SJCRH30 (cell line): ENCODE results near the gene PLXNA1. TPM values are rescaled to one million over a fixed set of nuclear protein-coding genes. Genes with fewer than 3 reads are reported as not detected.

Experiments used
- DNase-seq, 2 experiments: peaks; one replicate each; pipeline ENCODE4 v3.0.0-alpha.2; 2015 to 2020
- H3K27ac ChIP-seq: fragments of 250-450 bp; sonication (Bioruptor Pico); 2 replicates; pipeline ENCODE4 v1.5.1; 2020; ENCODE audit warnings: mild to moderate bottlenecking, moderate library complexity
- H3K27me3 ChIP-seq: fragments of 250-450 bp; sonication (Bioruptor Pico); 2 replicates; pipeline ENCODE4 v1.5.1; 2020; ENCODE audit warnings: mild to moderate bottlenecking, moderate library complexity
- H3K36me3 ChIP-seq: fragments of 250-450 bp; sonication (Bioruptor Pico); 2 replicates; pipeline ENCODE4 v1.5.1; 2020; ENCODE audit warnings: mild to moderate bottlenecking, moderate library complexity
- H3K4me1 ChIP-seq: fragments of 250-450 bp; sonication (Bioruptor Pico); 2 replicates; pipeline ENCODE4 v1.5.1; 2020; ENCODE audit warnings: mild to moderate bottlenecking, moderate library complexity
- H3K4me3 ChIP-seq: fragments of 250-450 bp; sonication (Bioruptor Pico); 2 replicates; pipeline ENCODE4 v1.5.1; 2020; ENCODE audit warnings: mild to moderate bottlenecking, moderate library complexity
- H3K9me3 ChIP-seq: fragments of 250-450 bp; sonication (Bioruptor Pico); replicated peaks from 2 replicates; pipeline ENCODE4 v1.5.1; 2020; ENCODE audit warnings: mild to moderate bottlenecking, moderate library complexity
- total RNA-seq: library from RNA; depleted of rRNA; stranded (reverse); fragments of >200 nt; shearing (Covaris generic); gene quantifications from 2 replicates; pipeline ENCODE4 v1.2.3, GENCODE V29; 2014

The PLXNA1 gene
- total RNA-seq, 1 experiment from 2014 or later = 51.6 TPM

DNA sequence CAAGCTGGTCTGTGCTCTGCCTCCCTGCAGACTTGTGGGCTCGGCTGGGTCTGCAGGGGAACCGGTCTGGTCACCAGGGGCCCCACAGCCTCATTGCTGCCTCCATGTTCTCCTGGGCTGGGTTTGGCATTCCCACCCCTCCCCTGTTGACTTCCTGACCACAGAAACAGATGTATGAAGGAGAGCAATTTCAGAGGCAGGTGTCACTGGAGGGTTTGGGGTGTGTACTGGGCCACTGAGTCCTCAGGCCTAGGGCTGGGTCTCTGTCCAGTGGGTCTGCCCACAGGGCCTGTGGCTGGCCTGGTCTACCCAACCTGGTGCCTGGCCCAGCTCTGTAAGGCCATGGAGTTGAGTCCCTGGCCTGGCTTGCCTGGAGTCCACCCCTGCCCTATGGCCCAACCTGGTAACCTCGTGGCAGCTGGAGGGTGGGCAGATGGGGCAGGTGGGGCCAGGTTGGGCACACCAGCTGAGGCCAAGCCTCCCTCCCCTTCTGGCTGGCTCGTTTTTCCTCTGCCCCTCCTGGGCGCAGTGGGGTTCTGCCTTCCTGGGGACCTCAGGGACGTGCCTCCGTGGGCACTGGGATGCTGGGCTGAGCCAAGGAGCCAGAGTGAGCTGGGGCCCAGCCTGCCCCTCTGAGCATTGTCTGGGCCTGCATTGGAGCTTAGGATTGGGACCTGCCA is 20.8 kb downstream of the PLXNA1 start:
- Histone ChIP-seq H3K27me3 (no peaks in the 10 kb centered on the region), H3K27ac (no peak overlapping the region; the same call in 1 of the 2 replicates), H3K36me3 (peaks cover 6% of the 10 kb centered on the region; the same call in 1 of the 2 replicates), H3K9me3 (no peaks in the 10 kb centered on the region), H3K4me1 (peaks cover 50% of the 10 kb centered on the region), H3K4me3 (no peak overlapping the region)
- peak in 1 of 2 experiments; percentile 29 for DNase-seq

DNA sequence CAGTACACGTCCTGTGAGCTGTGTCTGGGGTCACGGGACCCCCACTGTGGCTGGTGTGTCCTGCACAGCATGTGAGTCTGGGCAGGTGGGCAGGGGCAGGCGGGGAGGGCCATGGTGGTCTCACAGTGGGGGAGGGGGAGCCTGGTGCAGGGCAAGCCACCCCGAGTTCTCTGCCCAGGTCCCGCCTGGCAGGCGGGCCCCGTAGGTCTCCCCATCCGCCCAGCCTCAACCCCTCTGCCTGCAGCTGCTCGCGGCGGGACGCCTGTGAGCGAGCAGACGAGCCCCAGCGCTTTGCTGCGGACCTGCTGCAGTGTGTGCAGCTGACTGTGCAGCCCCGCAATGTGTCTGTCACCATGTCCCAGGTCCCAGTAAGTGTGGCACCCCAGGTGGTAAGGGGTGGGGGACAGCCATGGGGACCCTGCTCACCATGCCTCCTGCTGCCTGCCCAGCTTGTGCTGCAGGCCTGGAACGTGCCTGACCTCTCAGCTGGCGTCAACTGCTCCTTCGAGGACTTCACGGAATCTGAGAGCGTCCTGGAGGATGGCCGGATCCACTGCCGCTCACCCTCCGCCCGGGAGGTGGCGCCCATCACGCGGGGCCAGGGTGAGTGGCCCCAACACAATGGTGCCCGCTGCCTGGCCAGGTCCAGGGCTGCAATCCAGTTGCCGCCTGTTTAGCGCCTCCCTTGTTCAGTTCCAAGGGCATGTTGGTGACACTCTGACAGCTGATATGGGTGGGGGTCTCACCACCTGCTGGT is 21.9 kb downstream of the PLXNA1 start:
- H3K9me3 ChIP-seq = no peaks in the 10 kb centered on the region
- peaks cover 6% of the 10 kb centered on the region; the same call in 1 of the 2 replicates for H3K36me3 ChIP-seq
- DNase-seq = no peak
- no peak overlapping the region for H3K4me3 ChIP-seq
- no peak overlapping the region for H3K27ac ChIP-seq
- no peaks in the 10 kb centered on the region for H3K27me3 ChIP-seq
- H3K4me1 ChIP-seq = peaks cover 39% of the 10 kb centered on the region

DNA sequence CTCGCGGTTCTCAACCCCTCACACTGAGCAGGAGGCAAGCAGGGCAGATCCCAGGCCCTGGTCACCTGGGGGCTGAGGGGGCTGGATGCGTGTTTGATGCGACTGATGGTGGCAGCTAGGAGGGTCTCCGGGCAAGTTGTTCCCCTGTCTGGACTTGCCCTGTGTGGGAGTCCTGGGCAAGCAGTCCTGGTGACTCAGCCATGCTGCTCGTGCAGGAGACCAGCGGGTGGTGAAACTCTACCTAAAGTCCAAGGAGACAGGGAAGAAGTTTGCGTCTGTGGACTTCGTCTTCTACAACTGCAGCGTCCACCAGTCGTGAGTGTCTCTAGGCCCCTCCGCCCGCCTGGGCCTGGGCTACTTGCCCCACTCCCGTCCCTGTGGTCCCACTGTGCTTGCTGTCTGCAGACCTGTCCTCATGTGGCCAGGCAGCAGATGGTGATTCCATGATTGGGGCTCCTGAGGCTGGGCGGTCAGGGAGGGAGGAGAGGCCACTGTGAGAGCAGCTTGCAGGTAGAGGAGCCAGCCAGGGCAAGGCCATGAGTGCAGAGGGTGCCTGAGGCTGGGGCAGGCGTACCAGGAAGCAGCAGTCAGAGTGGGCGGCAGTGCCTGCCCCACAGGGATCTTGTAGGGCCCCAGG is 23.1 kb downstream of the PLXNA1 start:
- Histone ChIP-seq H3K9me3 (no peaks in the 10 kb centered on the region), H3K36me3 (peaks cover 6% of the 10 kb centered on the region; the same call in 1 of the 2 replicates), H3K4me3 (no peak overlapping the region), H3K27me3 (no peaks in the 10 kb centered on the region), H3K4me1 (peaks cover 27% of the 10 kb centered on the region), H3K27ac (no peak overlapping the region)
- DNase-seq = no peak

DNA sequence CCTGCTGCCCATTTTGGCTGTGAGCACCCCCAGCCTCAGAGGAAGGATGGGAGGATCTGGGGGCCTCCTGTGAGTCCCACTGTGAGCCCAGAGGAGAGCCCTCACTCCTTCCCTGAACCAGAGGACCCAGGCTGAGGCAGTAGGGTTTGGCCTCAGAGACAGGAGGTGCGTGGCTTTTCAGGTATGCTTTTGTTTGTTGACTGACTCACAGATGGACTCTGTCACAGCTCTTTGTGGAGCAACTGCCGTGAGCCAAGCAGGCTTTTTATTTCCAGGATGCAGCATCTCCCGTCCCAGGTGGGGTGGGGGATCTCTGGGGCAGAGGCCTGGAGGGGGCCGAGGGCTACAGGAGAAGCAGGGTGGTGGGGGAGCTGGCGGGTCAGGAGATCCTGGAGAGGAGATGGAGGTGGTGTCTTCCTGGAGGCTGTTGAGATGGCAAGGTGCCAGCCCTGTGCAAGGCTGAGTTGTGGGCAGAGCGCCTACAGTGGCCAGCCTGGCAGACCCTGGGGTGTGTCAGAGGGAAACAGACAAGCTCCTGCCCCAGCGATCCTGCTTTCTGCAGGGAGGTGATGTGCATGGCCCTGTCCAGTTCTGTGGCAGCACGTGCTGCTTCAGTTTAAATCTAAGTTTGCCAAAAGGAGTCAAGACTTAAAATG is 24.0 kb downstream of the PLXNA1 start:
- no peak for DNase-seq
- H3K27me3 ChIP-seq = no peaks in the 10 kb centered on the region
- H3K4me1 ChIP-seq = peaks cover 18% of the 10 kb centered on the region
- H3K27ac ChIP-seq = no peak overlapping the region
- no peaks in the 10 kb centered on the region for H3K9me3 ChIP-seq
- H3K4me3 ChIP-seq = no peak overlapping the region
- H3K36me3 ChIP-seq = peaks cover 8% of the 10 kb centered on the region; the same call in 1 of the 2 replicates

DNA sequence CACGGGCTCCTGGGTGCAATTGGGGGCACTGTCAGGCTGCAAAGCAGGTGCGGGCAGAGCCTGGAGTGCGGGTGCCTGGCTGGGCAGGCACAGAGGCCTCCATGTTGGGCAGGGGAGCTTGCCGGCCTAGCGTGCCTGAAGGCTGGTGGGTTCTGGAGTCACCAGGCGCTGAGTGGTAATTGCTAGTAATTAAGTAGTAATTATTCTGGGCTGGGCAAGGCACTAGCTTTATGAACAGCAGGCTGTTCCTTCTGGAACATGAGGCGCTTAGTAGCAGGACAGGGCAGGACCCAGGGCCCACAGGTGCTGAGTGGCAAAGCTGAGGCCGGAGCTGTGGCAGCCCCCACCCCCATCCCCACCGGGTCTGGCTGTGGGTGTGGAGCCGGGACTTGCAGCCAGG is 25.3 kb downstream of the PLXNA1 start:
- H3K27ac ChIP-seq = no peak overlapping the region
- H3K36me3 ChIP-seq = peaks cover 14% of the 10 kb centered on the region
- DNase-seq = no peak
- H3K4me1 ChIP-seq = peaks cover 7% of the 10 kb centered on the region
- H3K4me3 ChIP-seq = no peak overlapping the region
- no peaks in the 10 kb centered on the region for H3K27me3 ChIP-seq
- H3K9me3 ChIP-seq = no peaks in the 10 kb centered on the region

GRCh38 chr3:127009531-127009930 is 26.6 kb downstream of the PLXNA1 start:
- H3K9me3 ChIP-seq = no peaks in the 10 kb centered on the region
- DNase-seq = no peak
- H3K4me3 ChIP-seq = no peak overlapping the region
- H3K36me3 ChIP-seq = peaks cover 11% of the 10 kb centered on the region
- H3K27ac ChIP-seq = no peak overlapping the region
- H3K4me1 ChIP-seq = no peaks in the 10 kb centered on the region
- no peaks in the 10 kb centered on the region for H3K27me3 ChIP-seq

GRCh38 chr3:127011270-127011992 is 28.5 kb downstream of the PLXNA1 start:
- Histone ChIP-seq H3K36me3 (peaks cover 15% of the 10 kb centered on the region), H3K4me1 (no peaks in the 10 kb centered on the region), H3K4me3 (no peak overlapping the region), H3K9me3 (no peaks in the 10 kb centered on the region), H3K27me3 (no peaks in the 10 kb centered on the region), H3K27ac (no peak overlapping the region)
- DNase-seq = no peak

- peaks cover 13% of the 10 kb centered on the region for H3K36me3 ChIP-seq
Observed at GRCh38 chr3:127012091-127012490, 29.2 kb downstream of the PLXNA1 start.

GRCh38 chr3:127013181-127013580 is 30.3 kb downstream of the PLXNA1 start:
- H3K4me1 ChIP-seq = no peaks in the 10 kb centered on the region
- no peak for DNase-seq
- H3K27me3 ChIP-seq = no peaks in the 10 kb centered on the region
- H3K9me3 ChIP-seq = no peaks in the 10 kb centered on the region
- H3K27ac ChIP-seq = no peak overlapping the region
- peaks cover 16% of the 10 kb centered on the region for H3K36me3 ChIP-seq
- H3K4me3 ChIP-seq = no peak overlapping the region

More at GRCh38 chr3:127012091-127012490, 29.2 kb downstream of the PLXNA1 start:
- no peak overlapping the region for H3K27ac ChIP-seq
- no peaks in the 10 kb centered on the region for H3K27me3 ChIP-seq
- H3K4me1 ChIP-seq = no peaks in the 10 kb centered on the region
- DNase-seq = no peak
- no peaks in the 10 kb centered on the region for H3K9me3 ChIP-seq
- no peak overlapping the region for H3K4me3 ChIP-seq

DNA sequence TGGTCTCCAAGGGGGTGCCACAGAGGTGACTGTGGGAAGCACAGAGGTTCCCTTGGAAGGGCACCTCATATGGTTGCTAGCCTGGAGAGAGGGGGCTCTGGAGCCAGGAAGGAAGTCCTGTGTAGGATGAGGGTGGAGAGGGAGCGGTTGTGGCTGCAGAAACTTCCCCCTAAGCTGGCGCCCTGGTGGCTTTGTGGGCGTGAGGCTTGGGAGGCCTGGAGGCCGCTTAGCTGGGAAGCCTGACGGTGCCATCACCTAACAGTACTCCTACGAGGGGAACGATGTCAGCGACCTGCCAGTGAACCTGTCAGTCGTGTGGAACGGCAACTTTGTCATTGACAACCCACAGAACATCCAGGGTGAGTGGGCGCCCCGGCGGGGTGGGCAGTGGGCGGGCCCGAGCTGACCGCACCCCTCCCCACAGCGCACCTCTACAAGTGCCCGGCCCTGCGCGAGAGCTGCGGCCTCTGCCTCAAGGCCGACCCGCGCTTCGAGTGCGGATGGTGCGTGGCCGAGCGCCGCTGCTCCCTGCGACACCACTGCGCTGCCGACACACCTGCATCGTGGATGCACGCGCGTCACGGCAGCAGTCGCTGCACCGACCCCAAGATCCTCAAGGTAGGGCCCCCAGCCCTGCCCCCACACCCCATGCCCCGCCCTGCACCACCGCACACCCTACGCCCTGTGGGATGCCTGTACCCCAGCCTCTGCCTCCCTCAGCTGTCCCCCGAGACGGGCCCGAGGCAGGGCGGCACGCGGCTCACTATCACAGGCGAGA is 31.0 kb downstream of the PLXNA1 start:
- Histone ChIP-seq H3K4me3 (no peak overlapping the region), H3K27me3 (no peaks in the 10 kb centered on the region), H3K4me1 (no peaks in the 10 kb centered on the region), H3K9me3 (no peaks in the 10 kb centered on the region), H3K36me3 (peaks cover 22% of the 10 kb centered on the region), H3K27ac (no peak overlapping the region)
- DNase-seq = no peak

DNA sequence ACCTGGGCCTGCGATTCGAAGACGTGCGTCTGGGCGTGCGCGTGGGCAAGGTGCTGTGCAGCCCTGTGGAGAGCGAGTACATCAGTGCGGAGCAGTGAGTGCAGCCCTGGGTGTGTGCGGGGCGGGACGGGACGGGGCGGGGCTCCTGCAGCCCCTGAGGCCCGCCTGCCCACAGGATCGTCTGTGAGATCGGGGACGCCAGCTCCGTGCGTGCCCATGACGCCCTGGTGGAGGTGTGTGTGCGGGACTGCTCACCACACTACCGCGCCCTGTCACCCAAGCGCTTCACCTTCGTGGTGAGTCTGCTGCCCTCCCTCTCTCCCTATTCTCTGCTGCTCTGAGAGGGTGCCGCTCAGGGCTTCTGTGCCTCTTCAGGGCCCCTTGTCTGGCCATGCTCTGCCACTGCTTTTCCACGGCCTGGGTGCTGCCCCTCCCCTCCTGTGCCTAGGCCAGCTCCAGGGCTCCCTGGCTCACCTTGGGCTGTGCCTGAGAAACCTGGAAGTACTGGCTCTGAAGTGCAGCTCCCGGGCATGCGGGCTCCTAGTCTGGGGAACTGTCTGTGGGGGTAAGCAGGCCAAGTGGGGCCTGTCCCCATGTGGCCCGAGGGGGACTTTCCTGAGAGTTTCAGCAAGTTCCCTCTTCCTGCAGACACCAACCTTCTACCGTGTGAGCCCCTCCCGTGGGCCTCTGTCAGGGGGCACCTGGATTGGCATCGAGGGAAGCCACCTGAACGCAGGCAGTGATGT is 31.8 kb downstream of the PLXNA1 start:
- Histone ChIP-seq H3K4me3 (no peak overlapping the region), H3K9me3 (no peaks in the 10 kb centered on the region), H3K27ac (no peak overlapping the region), H3K4me1 (no peaks in the 10 kb centered on the region), H3K36me3 (peaks cover 28% of the 10 kb centered on the region), H3K27me3 (no peaks in the 10 kb centered on the region)
- no peak for DNase-seq

- Histone ChIP-seq H3K27ac (no peak overlapping the region), H3K36me3 (peaks cover 34% of the 10 kb centered on the region), H3K4me3 (no peak overlapping the region), H3K9me3 (no peaks in the 10 kb centered on the region), H3K4me1 (no peaks in the 10 kb centered on the region), H3K27me3 (no peaks in the 10 kb centered on the region)
- DNase-seq = peak; percentile 24 to 31
Observed at GRCh38 chr3:127015282-127016042, 32.5 kb downstream of the PLXNA1 start.

- no peak overlapping the region for H3K27ac ChIP-seq
- H3K27me3 ChIP-seq = no peaks in the 10 kb centered on the region
- no peaks in the 10 kb centered on the region for H3K4me1 ChIP-seq
- DNase-seq = no peak
- peaks cover 34% of the 10 kb centered on the region for H3K36me3 ChIP-seq
- H3K4me3 ChIP-seq = no peak overlapping the region
- H3K9me3 ChIP-seq = no peaks in the 10 kb centered on the region
Observed at GRCh38 chr3:127016043-127016343, 33.1 kb downstream of the PLXNA1 start.
